ENCODE data around the gene DMWD.
"Not testable (repeated sequence)": the region's sequence is repeated elsewhere in the genome, so short reads cannot be mapped to it uniquely, and the experiment has no call there.

Gene DMWD

DNA sequence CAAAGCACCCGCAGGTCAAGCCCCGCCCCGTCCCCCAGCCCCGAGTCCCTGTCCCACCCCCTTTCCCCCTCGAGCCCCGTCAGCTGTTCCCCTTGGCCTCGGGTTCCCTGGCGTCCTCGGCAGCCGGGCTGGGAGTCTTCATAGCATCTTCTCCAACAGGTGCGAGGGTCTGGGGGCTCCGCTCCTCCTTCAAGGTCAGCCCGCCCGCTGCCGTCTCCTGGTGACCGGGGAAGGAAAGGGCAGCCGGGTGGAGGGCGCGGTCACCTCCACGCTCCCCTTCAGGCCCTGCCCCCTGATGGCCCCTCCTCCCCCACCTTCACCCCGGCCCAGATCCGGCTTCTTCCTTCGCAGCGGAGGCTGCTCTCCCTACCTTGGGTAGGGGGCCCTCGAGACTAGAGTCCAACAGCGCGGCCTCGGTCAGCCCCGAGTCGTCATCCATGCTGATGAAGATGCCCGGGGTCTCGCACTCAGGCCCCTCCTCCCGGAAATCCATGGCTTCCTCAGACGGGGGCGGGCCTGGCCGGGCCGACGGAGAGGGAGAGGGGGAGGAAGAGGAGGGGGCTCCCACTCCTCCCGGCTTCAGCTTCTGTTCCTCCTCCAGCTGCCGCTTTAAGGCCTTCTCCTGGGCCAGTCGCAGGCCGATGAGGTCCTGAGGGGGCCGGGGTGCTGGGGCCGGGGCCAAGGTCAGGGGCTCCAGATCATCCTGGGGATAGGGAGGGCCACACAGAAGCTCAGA lies 23.0 kb upstream of the DMWD start:
- no peak for DNase-seq

DNA sequence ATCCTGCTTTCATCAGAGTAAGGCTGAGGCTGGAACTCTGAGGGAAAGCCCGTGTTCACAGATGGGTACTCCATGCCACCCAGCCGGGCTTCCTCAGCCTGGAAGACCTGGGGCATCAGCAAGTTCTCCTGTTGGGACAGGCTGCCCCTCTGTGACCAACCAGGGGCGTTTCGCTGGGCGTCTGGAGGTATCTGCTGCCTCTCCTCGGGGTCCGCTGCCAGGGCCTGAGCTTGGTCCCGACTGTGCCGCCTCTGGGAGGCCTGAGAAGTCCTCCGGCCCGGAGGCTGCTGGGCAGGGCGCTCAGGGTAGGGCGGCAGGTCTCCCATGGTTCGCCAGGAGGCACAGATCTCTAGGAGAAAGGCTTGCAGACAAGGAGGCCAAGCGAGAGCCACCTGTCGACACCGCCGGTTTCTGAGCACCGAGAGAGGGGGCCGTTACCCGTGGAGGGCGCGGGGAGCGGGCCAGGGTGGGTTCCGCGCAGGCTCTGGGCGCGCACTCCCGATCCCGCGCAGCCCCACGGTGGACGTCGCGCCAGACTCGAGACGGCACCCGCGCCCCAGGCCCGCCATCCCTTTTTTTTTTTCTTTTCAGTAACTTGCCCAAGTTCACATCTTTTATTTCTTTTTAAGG lies 22.3 kb upstream of the DMWD start, which contains the start of gene RSPH6A:
RSPH6A (minus strand) TSS at position 458 of the 630 bp plus-strand sequence; CDS start at position 326, 132 bp downstream.
- DNase-seq = no peak

DNA sequence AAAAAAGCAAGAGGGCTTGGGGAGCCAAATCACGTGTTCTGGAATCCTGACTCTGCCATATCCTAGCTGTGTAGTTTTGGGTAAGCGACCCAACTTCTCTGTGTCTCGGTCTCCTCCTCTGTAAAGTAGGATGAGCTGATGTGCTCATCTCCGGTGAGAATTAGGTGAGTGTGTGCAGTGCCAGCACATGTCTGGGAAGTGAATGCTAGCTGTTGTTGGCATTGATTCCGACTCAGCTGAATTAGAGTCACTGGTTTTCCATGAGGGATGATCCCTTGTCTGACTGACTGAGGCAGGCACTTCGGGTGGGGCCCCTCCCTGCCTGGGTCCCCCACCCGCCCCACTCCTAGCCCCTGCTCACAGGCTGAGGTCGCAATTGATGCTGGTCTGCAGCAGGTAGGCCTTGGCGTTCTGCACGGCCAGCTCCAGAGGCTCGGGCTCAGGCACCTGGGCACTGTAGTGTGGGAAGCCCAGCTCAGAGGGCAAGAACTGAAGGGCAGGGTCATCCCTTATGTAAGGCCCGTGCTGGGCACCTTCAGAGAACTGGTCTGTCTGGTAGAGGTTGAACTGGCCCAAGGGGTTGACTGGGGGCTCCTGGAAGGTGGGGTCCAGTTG lies 21.6 kb upstream of the DMWD start:
- no peak for DNase-seq

DNA sequence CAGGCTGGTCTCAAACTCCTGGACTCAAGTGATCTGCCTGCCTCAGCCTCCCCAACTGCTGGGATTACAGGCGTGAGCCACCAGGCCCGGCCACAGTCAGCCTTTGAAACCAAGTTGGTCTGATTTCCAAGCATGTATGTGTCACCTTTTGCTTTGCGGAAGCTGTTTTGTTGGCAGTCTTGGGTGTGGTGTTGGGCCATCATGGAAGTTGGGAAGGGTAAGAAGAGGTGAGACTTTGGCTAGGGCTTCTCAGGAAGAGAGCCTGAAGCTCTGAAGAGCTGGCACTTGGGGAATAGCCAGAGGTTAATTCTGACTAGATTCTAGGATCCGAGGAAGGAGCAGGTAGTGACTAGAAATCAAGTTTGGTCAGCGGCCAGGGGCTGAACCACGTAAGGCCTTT lies 19.7 kb upstream of the DMWD start:
- DNase-seq = no peak

DNA sequence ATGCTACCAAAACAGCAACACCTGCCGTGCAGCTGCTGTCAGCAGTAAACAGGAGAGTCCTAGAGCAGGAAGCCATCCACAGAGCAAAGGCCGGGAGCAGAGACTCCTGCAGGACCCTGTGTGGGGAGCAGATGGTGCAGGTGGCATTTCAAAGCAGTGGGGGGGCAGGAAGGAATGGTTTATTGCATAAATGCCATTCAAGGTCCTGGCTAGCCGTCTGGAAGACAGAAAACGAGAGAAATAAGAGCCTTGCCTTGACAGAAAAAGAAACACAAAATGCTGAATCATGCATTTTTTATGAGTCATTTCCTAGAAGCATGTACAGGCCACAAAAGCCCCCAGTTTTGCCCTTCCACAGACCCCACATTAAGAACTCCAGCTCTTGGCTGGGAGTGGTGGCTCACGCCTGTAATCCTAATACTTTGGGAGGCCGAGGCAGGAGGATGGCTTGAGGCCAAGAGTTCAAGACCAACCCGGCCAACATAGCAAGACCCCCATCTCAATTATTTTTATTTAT lies 17.1 kb upstream of the DMWD start:
- peak; percentile 72 for DNase-seq

DNA sequence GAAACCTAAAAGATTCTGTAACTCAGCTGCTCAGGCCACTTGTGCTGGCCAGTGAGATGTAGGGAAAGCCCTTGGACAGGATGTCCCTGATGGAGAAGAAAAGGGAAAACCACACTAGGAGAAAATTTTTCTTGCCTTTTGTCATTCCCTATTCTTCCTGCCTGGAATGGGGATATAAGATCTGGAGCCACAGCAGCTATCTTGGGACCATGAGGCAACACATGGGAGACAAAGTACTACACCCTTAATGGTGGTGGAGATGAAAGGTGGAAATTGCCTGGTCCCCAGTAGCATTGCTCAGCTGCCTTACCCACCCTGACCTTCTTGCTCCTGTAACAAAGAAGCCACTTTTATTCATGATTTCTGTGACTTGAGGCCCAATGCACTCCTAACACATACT lies 13.1 kb upstream of the DMWD start:
- DNase-seq = no peak

DNA sequence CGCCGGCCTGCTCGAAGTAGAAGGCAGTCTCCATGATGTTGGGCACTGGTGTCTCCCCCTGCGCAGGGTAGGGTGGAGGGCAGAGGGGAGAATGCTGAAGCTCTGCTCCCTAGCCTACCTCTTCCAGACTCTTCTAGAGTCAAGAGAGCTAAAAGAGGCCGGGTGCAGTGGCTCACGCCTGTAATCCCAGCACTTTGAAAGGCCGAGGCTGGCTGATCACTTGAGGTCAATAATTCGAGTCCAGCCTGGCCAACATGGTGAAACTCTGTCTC lies 12.2 kb upstream of the DMWD start:
- no peak for DNase-seq

GRCh38 chr19:45804140-45804958 lies 11.7 kb upstream of the DMWD start:
- DNase-seq = no peak

GRCh38 chr19:45801603-45802175 lies 9.0 kb upstream of the DMWD start:
- no peak for DNase-seq

DNA sequence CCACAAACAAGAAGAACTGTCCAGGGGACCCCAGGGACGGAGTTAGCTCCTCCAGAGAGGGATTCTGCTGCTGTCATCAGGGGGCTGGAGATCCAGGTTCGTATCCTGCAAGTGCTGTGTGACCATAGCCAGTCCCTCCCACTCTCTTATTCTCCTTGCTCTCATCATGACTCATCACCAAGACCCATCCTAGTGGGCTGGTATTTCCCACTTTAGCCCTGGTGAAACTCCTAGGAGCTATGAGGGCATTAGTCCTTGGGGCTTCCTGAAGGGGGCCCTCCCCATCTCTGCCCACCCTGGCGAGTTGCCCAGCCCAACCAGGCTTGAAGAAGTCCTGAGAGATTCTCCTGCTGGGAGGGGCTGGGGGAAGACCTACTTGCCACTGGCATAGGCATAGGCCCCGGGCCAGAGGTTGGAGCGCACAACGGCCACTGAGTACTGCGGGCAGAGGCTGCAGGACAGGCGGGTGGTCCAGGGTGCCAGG lies 7.5 kb upstream of the DMWD start:
- no peak for DNase-seq

- not testable (repeated sequence) for DNase-seq
These were observed 6.9 kb upstream of the DMWD start for GRCh38 chr19:45799541-45799940.

- no peak for DNase-seq
These were observed 6.4 kb upstream of the DMWD start for GRCh38 chr19:45798995-45799517.

GRCh38 chr19:45794627-45795026 lies 2.0 kb upstream of the DMWD start:
- DNase-seq = no peak

DNA sequence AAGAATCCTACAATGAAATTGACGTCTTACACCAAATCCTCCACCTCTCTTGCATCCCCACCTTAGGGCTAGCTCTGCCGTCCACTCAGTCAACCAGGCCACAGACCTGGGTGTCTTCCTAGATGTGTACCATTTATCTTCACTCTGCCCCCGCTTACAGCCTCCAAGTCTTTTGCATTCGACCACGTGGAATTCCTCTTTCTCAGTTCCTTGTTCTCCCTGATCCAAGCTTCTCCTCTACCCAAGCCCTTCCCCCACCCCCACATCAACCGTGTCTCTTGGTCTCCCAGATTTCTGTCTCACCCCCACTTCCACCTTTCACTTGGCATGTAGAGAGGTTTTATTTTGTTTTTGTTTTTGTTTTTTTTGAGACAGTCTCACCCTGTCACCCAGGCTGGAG lies 1.2 kb upstream of the DMWD start:
- DNase-seq = no peak

GRCh38 chr19:45793178-45793564 lies 526 bp upstream of the DMWD start:
- no peak for DNase-seq

DNA sequence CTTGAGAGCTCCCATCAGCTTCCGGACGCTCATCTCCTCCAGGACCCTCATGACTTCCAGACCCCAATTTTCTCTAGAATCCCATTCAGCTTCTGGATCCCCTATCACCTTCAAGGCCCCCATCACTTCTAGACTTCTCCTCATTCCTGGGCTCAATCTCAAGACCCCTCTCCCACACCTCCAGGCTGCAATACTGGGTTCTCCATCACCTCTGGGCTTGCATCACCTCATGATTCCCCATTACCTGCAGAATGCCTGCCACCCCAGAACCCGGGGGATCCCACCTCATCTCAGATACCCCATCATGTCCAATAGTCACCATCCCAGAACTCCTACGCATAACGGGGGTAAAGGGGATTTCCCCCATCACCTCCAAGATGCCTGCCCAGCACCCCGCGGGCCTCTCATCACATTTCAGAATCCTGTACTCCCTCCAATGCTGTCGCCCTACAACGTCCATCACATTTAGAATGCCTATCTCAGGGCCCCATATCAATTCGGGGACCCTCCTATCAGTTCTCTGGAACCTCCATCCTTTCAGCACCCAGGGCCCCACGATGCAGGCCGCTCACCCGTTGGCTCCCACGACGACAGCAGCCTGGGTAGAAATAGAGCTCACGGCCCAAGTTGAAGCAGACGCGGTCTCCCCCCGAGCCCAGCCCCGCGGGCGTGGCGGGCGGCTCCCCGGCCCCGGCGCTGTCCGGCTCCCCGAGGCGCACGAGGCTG lies 738 bp downstream of the DMWD start:
- no peak for DNase-seq

DNA sequence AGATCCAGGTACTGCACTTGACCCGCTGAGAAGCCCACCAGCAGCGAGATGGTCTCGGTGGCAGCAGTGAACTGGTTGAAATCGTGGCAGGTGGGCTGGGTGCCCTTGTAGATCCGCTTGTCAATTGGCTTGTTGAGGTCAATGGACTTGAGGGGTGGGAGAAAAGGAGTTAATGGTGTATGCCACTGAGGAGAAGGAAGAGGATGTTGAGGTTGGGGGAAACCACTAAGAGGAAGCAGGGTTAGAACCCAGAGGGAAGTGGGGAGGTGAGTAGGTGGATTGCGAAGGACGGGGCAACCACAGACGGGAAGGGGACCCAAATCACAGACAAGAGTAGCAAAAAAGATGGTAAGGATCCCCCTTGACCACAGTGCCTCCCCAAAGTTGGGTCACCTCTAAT lies 1.7 kb downstream of the DMWD start:
- DNase-seq = no peak

- DNase-seq = no peak
These were observed 3.4 kb downstream of the DMWD start for GRCh38 chr19:45789035-45789786.

GRCh38 chr19:45786533-45786894 lies 6.1 kb downstream of the DMWD start:
- no peak for DNase-seq

GRCh38 chr19:45785781-45786532 lies 6.7 kb downstream of the DMWD start:
- DNase-seq = no peak
